ENCODE results near the gene TCTN3.

DNA sequence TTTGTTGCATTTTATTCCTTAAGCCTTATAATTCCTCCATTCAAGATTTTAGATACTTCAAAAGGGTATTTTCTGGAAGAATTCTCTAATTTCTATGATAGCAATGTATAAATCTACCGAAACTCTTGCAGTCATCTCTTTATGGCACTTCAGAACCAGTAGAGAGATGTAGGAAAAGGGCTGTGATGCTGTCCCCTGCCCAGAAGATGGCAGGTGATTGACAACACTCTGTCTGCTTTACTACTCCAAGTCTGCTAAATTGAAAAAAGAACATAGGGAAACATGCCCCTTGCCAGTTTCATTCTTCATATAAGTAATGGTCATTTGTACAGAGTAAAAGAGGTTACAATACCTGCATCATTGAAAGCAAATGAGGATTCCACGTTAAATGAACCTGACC lies 5.1 kb downstream of the TCTN3 start:
- TF ChIP-seq, protein P1, sequence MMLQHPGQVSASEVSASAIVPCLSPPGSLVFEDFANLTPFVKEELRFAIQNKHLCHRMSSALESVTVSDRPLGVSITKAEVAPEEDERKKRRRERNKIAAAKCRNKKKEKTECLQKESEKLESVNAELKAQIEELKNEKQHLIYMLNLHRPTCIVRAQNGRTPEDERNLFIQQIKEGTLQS (IDR thresholded peaks at IDR 0.05), result no peak
- TF ChIP-seq TAF1 (conservative IDR thresholded peaks at IDR 0.05) (no peak), RXRA (IDR thresholded peaks at IDR 0.05) (no peak)
- TF ChIP-seq, protein P2, sequence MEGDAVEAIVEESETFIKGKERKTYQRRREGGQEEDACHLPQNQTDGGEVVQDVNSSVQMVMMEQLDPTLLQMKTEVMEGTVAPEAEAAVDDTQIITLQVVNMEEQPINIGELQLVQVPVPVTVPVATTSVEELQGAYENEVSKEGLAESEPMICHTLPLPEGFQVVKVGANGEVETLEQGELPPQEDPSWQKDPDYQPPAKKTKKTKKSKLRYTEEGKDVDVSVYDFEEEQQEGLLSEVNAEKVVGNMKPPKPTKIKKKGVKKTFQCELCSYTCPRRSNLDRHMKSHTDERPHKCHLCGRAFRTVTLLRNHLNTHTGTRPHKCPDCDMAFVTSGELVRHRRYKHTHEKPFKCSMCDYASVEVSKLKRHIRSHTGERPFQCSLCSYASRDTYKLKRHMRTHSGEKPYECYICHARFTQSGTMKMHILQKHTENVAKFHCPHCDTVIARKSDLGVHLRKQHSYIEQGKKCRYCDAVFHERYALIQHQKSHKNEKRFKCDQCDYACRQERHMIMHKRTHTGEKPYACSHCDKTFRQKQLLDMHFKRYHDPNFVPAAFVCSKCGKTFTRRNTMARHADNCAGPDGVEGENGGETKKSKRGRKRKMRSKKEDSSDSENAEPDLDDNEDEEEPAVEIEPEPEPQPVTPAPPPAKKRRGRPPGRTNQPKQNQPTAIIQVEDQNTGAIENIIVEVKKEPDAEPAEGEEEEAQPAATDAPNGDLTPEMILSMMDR (IDR thresholded peaks at IDR 0.05; ENCODE audit: low read depth, low read length, missing input control), result no peak
- TF ChIP-seq, protein P3, sequence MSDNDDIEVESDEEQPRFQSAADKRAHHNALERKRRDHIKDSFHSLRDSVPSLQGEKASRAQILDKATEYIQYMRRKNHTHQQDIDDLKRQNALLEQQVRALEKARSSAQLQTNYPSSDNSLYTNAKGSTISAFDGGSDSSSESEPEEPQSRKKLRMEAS (IDR thresholded peaks at IDR 0.05), result no peak
- TF ChIP-seq, protein P4, sequence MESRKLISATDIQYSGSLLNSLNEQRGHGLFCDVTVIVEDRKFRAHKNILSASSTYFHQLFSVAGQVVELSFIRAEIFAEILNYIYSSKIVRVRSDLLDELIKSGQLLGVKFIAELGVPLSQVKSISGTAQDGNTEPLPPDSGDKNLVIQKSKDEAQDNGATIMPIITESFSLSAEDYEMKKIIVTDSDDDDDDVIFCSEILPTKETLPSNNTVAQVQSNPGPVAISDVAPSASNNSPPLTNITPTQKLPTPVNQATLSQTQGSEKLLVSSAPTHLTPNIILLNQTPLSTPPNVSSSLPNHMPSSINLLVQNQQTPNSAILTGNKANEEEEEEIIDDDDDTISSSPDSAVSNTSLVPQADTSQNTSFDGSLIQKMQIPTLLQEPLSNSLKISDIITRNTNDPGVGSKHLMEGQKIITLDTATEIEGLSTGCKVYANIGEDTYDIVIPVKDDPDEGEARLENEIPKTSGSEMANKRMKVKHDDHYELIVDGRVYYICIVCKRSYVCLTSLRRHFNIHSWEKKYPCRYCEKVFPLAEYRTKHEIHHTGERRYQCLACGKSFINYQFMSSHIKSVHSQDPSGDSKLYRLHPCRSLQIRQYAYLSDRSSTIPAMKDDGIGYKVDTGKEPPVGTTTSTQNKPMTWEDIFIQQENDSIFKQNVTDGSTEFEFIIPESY (IDR thresholded peaks at IDR 0.05), result no peak
